Measurements from ENCODE around the gene SLA2.

DNA sequence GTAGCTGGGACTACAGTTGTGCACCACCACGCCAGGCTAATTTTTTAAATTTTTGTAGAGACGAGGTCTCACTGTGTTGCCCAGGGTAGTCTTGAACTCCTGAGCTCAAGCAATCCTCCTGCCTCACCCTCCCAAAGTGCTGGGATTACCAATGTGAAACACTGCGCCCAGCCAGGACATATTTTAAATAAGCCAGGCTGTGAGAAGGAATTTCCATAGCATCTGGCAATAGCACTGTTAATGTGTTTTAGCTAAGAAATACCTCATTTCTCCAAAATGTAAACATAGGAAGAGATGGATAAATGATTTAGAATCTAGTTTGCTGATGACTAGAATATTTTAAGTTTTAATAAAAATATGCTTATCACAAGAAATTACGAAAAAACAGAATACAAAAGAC lies 27.0 kb upstream of the SLA2 start:
- TF ChIP-seq CTCF (IDR thresholded peaks at IDR 0.05) (no peak), POLR2A (IDR thresholded peaks at IDR 0.05) (no peak)

All from adrenal gland (tissue), 5 donors.